Astrocyte of the spinal cord (primary cell): ENCODE results near the gene ME3.

Experiments
- DNase-seq: peaks from one replicate; pipeline ENCODE4 v3.0.0; 2011; ENCODE audit warnings: low read depth, low spot score
- H3K4me3 ChIP-seq: 2 replicates; pipeline ENCODE4 v1.5.1; 2011; ENCODE audit warnings: low read depth, mild to moderate bottlenecking, low read length, moderate library complexity
- in situ Hi-C: cut with HindIII; loops from 2 replicates; pipeline ENCODE4 v1.10.0; 2017; ENCODE audit warnings: low sequenced_read_pairs
- TF ChIP-seq, protein P1 (sequence below): IDR thresholded peaks from 2 replicates; pipeline ENCODE4 v1.5.1; 2012; ENCODE audit warnings: low read depth, mild to moderate bottlenecking, low read length, inconsistent platforms

The ME3 gene

DNA sequence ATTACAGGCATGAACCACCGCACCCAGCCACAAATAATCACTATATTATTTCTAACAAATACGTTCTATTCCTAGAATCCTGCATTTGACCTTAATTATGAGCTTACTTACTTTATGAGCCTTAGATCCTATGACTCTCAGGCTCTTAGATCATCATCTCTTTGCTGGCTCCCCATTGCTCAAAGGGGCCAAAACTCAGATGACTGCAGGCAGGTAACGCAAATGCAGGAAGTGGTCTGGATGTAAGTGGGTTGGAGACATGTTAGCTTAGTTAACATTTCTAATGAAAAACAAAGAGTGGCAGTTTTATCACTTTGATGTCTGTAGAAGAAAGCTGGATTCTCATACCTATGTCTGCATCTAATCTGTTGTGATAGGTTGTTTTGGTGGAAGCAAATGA lies 274.3 kb downstream of the ME3 start:
- TF ChIP-seq, protein P1, sequence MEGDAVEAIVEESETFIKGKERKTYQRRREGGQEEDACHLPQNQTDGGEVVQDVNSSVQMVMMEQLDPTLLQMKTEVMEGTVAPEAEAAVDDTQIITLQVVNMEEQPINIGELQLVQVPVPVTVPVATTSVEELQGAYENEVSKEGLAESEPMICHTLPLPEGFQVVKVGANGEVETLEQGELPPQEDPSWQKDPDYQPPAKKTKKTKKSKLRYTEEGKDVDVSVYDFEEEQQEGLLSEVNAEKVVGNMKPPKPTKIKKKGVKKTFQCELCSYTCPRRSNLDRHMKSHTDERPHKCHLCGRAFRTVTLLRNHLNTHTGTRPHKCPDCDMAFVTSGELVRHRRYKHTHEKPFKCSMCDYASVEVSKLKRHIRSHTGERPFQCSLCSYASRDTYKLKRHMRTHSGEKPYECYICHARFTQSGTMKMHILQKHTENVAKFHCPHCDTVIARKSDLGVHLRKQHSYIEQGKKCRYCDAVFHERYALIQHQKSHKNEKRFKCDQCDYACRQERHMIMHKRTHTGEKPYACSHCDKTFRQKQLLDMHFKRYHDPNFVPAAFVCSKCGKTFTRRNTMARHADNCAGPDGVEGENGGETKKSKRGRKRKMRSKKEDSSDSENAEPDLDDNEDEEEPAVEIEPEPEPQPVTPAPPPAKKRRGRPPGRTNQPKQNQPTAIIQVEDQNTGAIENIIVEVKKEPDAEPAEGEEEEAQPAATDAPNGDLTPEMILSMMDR, result no peak
- DNase-seq, result no peak
- no peak overlapping the region for H3K4me3 ChIP-seq
- in situ Hi-C loops, result no loop called here

DNA sequence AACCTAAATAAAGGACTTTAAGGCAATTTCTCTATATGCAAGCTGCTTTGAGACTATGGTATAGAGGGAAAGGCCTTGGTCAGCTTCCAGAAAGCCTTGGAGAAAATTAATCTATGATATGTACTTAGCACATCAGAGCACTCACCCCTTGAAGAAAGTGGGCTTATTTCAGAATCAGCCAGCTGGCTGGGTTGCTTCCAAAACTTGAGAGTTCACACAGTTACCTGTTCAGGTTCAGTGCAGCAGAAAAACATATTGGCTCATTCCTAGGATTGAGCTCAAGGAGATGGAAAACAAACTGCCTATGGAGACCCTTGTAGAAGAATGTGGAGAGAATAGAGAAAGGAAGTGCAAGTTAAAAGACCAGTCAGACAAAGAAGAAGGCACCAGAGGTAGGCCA lies 275.1 kb downstream of the ME3 start:
- in situ Hi-C loops, result no loop called here
- TF ChIP-seq, protein P1, result no peak
- no peak for DNase-seq

DNA sequence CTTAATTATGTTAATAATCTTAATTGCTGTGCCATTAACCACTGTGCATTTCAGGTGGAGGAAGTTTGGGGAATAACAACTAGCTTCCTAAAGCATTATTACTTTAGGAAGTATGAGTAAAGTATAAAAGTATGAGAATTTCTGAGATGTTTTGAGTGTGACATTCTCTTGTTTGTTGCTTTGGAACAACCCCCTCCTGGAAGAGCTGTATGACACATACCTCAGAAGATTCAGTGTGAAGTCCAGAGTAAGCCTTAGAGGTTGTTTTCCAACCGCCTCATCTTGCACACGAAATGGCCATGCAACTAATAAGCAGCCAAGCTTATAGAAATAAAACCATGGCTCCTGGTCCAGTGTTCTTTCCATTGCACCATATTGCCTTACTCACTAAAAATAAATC lies 276.0 kb downstream of the ME3 start:
- TF ChIP-seq, protein P1, result no peak
- DNase-seq, result peak; percentile 63
- H3K4me3 ChIP-seq, result no peak overlapping the region
- in situ Hi-C loops, result no loop called here

More for the DNA sequence above, 275.1 kb downstream of the ME3 start:
- no peak overlapping the region for H3K4me3 ChIP-seq

DNA sequence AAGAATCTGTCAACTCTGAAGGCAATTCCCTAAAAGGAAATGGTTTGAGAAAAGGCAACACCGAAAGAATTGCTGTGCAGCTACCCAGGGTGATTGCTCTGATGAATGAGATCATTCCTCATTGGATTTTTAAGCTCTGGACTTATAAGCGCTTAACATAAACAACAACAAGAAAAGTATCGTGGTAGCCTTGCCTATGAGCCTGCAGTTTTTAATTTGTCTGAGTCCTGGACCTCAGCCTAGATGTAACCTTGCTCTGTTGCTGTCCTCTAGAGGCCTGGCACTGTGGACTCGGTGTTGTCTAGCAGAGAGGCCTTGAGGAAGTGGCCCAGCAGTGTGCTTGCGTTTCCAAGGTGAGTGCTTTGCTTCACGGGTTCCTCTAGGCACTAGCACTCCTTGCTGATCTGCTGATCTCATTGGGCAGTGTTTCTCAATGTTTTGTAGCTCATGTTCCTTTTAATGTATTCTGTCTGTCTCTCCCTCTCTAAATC lies 277.3 kb downstream of the ME3 start:
- DNase-seq, result peak; percentile 47
- in situ Hi-C loops, result no loop called here
- TF ChIP-seq, protein P1, result no peak
- H3K4me3 ChIP-seq, result no peak overlapping the region
